Adrenal gland (tissue), 12 donors: ENCODE measurements around the gene LIMK1. TPM values are rescaled to one million over a fixed set of nuclear protein-coding genes. Genes with fewer than 3 reads are reported as not detected.

Source experiments
- DNase-seq, 7 donors: peaks; one replicate each; pipeline ENCODE4 v3.0.0-alpha.2; 2019 to 2020
- H3K27ac ChIP-seq, 5 donors: fragments of 200-600 bp; sonication (generic) in 4 of 5; 1 replicate in 3 of 5; 2 replicates in 2 of 5; pipeline versions ENCODE4 v1.5.1 to v1.8.0; 2016 to 2020; ENCODE audit warnings: mild to moderate bottlenecking in 1 of 5
- H3K27me3 ChIP-seq: fragments of 200-600 bp; 2 replicates; pipeline ENCODE4 v1.8.0; 2021
- H3K36me3 ChIP-seq, 2 donors: fragments of 200-600 bp; replicated peaks in 1 of 2; 1 replicate in 1 of 2; 2 replicates in 1 of 2; pipeline versions ENCODE4 v1.5.1 to v1.8.0; 2018 to 2022
- H3K4me1 ChIP-seq, 2 donors: fragments of 200-600 bp; replicated peaks in 1 of 2; 1 replicate in 1 of 2; 2 replicates in 1 of 2; pipeline versions ENCODE4 v1.5.1 to v1.8.0; 2018 to 2021
- H3K4me3 ChIP-seq, 4 donors: fragments of 200-600 bp; sonication (generic) in 3 of 4; one replicate each; pipeline ENCODE4 v1.5.1; 2016 to 2018
- H3K9me3 ChIP-seq, 3 donors: fragments of 200-600 bp; sonication (generic) in 1 of 3; replicated peaks in 1 of 3; 1 replicate in 2 of 3; 2 replicates in 1 of 3; pipeline versions ENCODE4 v1.5.1 to v1.8.0; 2016 to 2021
- CTCF ChIP-seq, 6 experiments: fragments of 450-650 bp in 4 of 6; fragments of 200-600 bp in 2 of 6; sonication (generic) in 1 of 6; IDR thresholded peaks; 1 replicate in 5 of 6; 2 replicates in 1 of 6; pipeline versions ENCODE4 v1.5.1 to v1.8.0; 2016 to 2021; ENCODE audit warnings: antibody characterized with exemption in 6 of 6, mild to moderate bottlenecking in 2 of 6, moderate library complexity in 1 of 6
- POLR2A ChIP-seq, 2 donors: fragments of 450-650 bp; IDR thresholded peaks; one replicate each; pipeline ENCODE4 v1.6.1; 2017; ENCODE audit warnings: antibody characterized with exemption in 2 of 2, mild to moderate bottlenecking in 2 of 2, moderate library complexity in 1 of 2
- WGBS, 4 donors: extraction: QIAGEN DNeasy Blood & Tissue Kit in 2 of 4; methylation state at CpG; one replicate each; pipeline versions ENCODE4 v1.1.5 to v1.1.7; 2013 to 2017; 5-methylcytosine and 5-hydroxymethylcytosine counted together
- intact Hi-C, 2 donors: fragments of 100-400 bp; cut with DNase I; formaldehyde crosslinking; loops; one replicate each; pipeline versions ENCODE4 v1.14.1 to v1.15.0; 2022 to 2023
- polyA plus RNA-seq, 3 donors: library from polyadenylated mRNA; stranded (reverse); fragments of 200-250 nt in 2 of 3; fragments of 350-450 nt in 1 of 3; fragmentation: Illumina TruSeq in 1 of 3; extraction: RNeasy Lipid Tissue Mini Kit (QIAGEN cat#74804) in 1 of 3; gene quantifications; one replicate each; pipeline ENCODE4 v1.2.3, GENCODE V29; 2013 to 2014
- total RNA-seq, 9 donors: library from RNA; depleted of rRNA in 4 of 9; stranded (reverse); fragments of >200 nt in 4 of 9; fragments of 120-200 nt in 1 of 9; fragmentation: NEBNext Ultra II Directional in 1 of 9; extraction: Animal tissue kit (Norgen Biotek cat#: 25700) in 1 of 9; gene quantifications; one replicate each; pipeline versions ENCODE4 v1.1.0 to v1.2.4, GENCODE V29; 2013 to 2023
- donor health status: healthy with polysubstance abuse.
- donor health status: Bipolar disorder and iron deficiency.
- donor health status: DM: yes; HTN: yes; CAD: no.
- donor health status: DM: no; HTN: no; CAD: no.
- donor health status: DM: no; HTN: no; CAD: no.
- donor health status: DM: yes; HTN: yes; CAD: no.

Gene LIMK1
- total and polyA plus RNA-seq, 12 donors = 7.2 to 32.1 (median 19.8) TPM

- intact Hi-C loops = loop anchor here in 1 of 2 donors (5.0 kb wide), 2 partner anchors 117 to 332 kb away; no protein-coding TSS in a partner anchor
- Histone ChIP-seq H3K36me3 (no peaks in the 10 kb centered on the region), H3K4me3 (no peak overlapping the region), H3K27ac (no peak overlapping the region), H3K4me1 (no peaks in the 10 kb centered on the region), H3K27me3 (no peaks in the 10 kb centered on the region), H3K9me3 (no peaks in the 10 kb centered on the region)
- WGBS, 4 donors = 77 to 97% (median 81%) methylated on average over 6 of the region's 6 CpGs
- no peak for TF ChIP-seq CTCF (IDR thresholded peaks at IDR 0.05)
- TF ChIP-seq POLR2A (IDR thresholded peaks at IDR 0.05) = no peak
- DNase-seq = no peak
Observed at GRCh38 chr7:74070619-74070921, 13.0 kb upstream of the LIMK1 start.

GRCh38 chr7:74071121-74071520 is 12.5 kb upstream of the LIMK1 start:
- 90 to 96% (median 93%) methylated on average over 3 of the region's 3 CpGs for WGBS, 4 donors
- H3K9me3 ChIP-seq = no peaks in the 10 kb centered on the region
- H3K36me3 ChIP-seq = no peaks in the 10 kb centered on the region
- H3K4me1 ChIP-seq = no peaks in the 10 kb centered on the region
- no peak for DNase-seq
- TF ChIP-seq POLR2A (IDR thresholded peaks at IDR 0.05) (no peak), CTCF (IDR thresholded peaks at IDR 0.05) (no peak)
- H3K27ac ChIP-seq = no peak overlapping the region
- no peak overlapping the region for H3K4me3 ChIP-seq
- H3K27me3 ChIP-seq = no peaks in the 10 kb centered on the region
- intact Hi-C loops = loop anchor here in 1 of 2 donors (5.0 kb wide), 2 partner anchors 116 to 331 kb away; no protein-coding TSS in a partner anchor

- no peak overlapping the region for H3K4me3 ChIP-seq
Observed at GRCh38 chr7:74074770-74075169, 8.8 kb upstream of the LIMK1 start.

GRCh38 chr7:74078461-74078860 is 5.1 kb upstream of the LIMK1 start:
- intact Hi-C loops = no loop called here
- H3K4me1 ChIP-seq = peaks cover 4 to 7% of the 10 kb centered on the region in 2 donors
- no peak for DNase-seq
- TF ChIP-seq POLR2A (IDR thresholded peaks at IDR 0.05) = no peak
- TF ChIP-seq CTCF (IDR thresholded peaks at IDR 0.05) = no peak
- no peaks in the 10 kb centered on the region for H3K9me3 ChIP-seq
- 94 to 100% (median 99%) methylated on average over 2 of the region's 2 CpGs for WGBS, 4 donors
- peak overlapping the region in 1 of 5 donors; percentile 13 for H3K27ac ChIP-seq
- H3K27me3 ChIP-seq = no peaks in the 10 kb centered on the region
- H3K4me3 ChIP-seq = no peak overlapping the region
- H3K36me3 ChIP-seq = no peaks in the 10 kb centered on the region

More at GRCh38 chr7:74074770-74075169, 8.8 kb upstream of the LIMK1 start:
- Histone ChIP-seq H3K36me3 (no peaks in the 10 kb centered on the region), H3K4me1 (no peaks in the 10 kb centered on the region), H3K27me3 (no peaks in the 10 kb centered on the region), H3K9me3 (no peaks in the 10 kb centered on the region), H3K27ac (no peak overlapping the region)
- WGBS, 4 donors = 88 to 94% (median 91%) methylated on average over 1 of the region's 1 CpG
- no peak for TF ChIP-seq CTCF (IDR thresholded peaks at IDR 0.05)
- TF ChIP-seq POLR2A (IDR thresholded peaks at IDR 0.05) = no peak
- intact Hi-C loops = loop anchor here in 1 of 2 donors (5.0 kb wide), 2 partner anchors 113 to 328 kb away; no protein-coding TSS in a partner anchor
- DNase-seq = no peak
